PC-9 (cell line): ENCODE measurements around the gene SLC30A10. TPM values are rescaled to one million over a fixed set of nuclear protein-coding genes. Genes with fewer than 3 reads are reported as not detected.
"Not testable (repeated sequence)": the region's sequence is repeated elsewhere in the genome, so short reads cannot be mapped to it uniquely, and the experiment has no call there.

ENCODE experiments used
- BruUV-seq: library from RNA; stranded (reverse); fragments of 400-500 nt; replicated peaks from 2 replicates; lab custom pipeline; 2021; lab: Mats Ljungman, UMichigan
- CTCF ChIA-PET: fragments of 300-600 bp; sonication (Branson Sonifier 250); formaldehyde crosslinking; loops from one replicate; lab custom pipeline; 2022; ENCODE audit warnings: antibody characterized with exemption; lab: Charles Lee
- POLR2A ChIA-PET: fragments of 300-600 bp; sonication (Branson Sonifier 250); formaldehyde crosslinking; loops from one replicate; lab custom pipeline; 2022; ENCODE audit warnings: antibody characterized with exemption; ENCODE audit not compliant: unreplicated experiment; lab: Charles Lee
- DNase-seq, 2 experiments: peaks; one replicate each; pipeline versions ENCODE4 v3.0.0 to v3.0.0-alpha.2; 2015 to 2022; ENCODE audit warnings: mixed read lengths in 1 of 2
- H2AFZ ChIP-seq: fragments of 200-600 bp; sonication (generic); 2 replicates; pipeline ENCODE4 v1.8.1; 2017; ENCODE audit warnings: antibody characterized with exemption
- H3F3A ChIP-seq: fragments of 200-600 bp; sonication (generic); 2 replicates; pipeline ENCODE4 v1.8.1; 2017; ENCODE audit warnings: antibody characterized with exemption, mild to moderate bottlenecking, low read depth; ENCODE audit not compliant: insufficient read depth
- H3K27ac ChIP-seq: fragments of 200-600 bp; sonication (generic); 2 replicates; pipeline ENCODE4 v1.6.1; 2016; ENCODE audit warnings: mixed run types
- H3K27me3 ChIP-seq: fragments of 200-600 bp; sonication (generic); 2 replicates; pipeline ENCODE4 v1.6.1; 2016; ENCODE audit warnings: low read depth, mixed run types; ENCODE audit not compliant: insufficient read depth
- H3K36me3 ChIP-seq: fragments of 200-600 bp; sonication (generic); 2 replicates; pipeline ENCODE4 v1.6.1; 2016; ENCODE audit warnings: low read depth, mixed run types
- H3K4me1 ChIP-seq: fragments of 200-600 bp; sonication (generic); replicated peaks from 2 replicates; pipeline ENCODE4 v1.6.1; 2016; ENCODE audit warnings: mixed run types; ENCODE audit not compliant: insufficient read depth
- H3K4me2 ChIP-seq: fragments of 200-600 bp; sonication (generic); 2 replicates; pipeline ENCODE4 v1.6.1; 2017; ENCODE audit warnings: mixed run types
- H3K4me3 ChIP-seq: fragments of 200-600 bp; sonication (generic); 2 replicates; pipeline ENCODE4 v1.6.1; 2016; ENCODE audit warnings: mixed run types
- H3K79me2 ChIP-seq: fragments of 200-600 bp; sonication (generic); 2 replicates; pipeline ENCODE4 v1.6.1; 2017; ENCODE audit warnings: low read depth, mixed run types
- H3K9me2 ChIP-seq: fragments of 200-600 bp; sonication (generic); 2 replicates; pipeline ENCODE4 v1.8.1; 2017; ENCODE audit warnings: mild to moderate bottlenecking; ENCODE audit not compliant: insufficient read depth
- H3K9me3 ChIP-seq: fragments of 200-600 bp; sonication (generic); 2 replicates; pipeline ENCODE4 v1.8.1; 2016; ENCODE audit warnings: low read depth; ENCODE audit not compliant: insufficient read depth
- H4K20me1 ChIP-seq: fragments of 200-600 bp; sonication (generic); 2 replicates; pipeline ENCODE4 v1.8.1; 2017; ENCODE audit not compliant: insufficient read depth
- CTCF ChIP-seq: fragments of 200-600 bp; sonication (generic); conservative IDR thresholded peaks from 2 replicates; pipeline ENCODE4 v1.6.1; 2017; ENCODE audit warnings: mixed run types, antibody characterized with exemption, mild to moderate bottlenecking, moderate library complexity
- EZH2 ChIP-seq: fragments of 200-600 bp; sonication (generic); IDR thresholded peaks from 2 replicates; pipeline ENCODE4 v1.8.0; 2017; ENCODE audit warnings: antibody characterized with exemption, low read depth
- intact Hi-C: fragments of 100-400 bp; cut with micrococcal nuclease; formaldehyde crosslinking; loops from one replicate; pipeline ENCODE4 v1.10.0; 2022; ENCODE audit not compliant: unreplicated experiment
- total RNA-seq: library from RNA; stranded (reverse); gene quantifications from 2 replicates; pipeline ENCODE4 v1.2.3, GENCODE V29; 2021

SLC30A10 gene
- total RNA-seq, 1 experiment from 2014 or later, result not detected

- Histone ChIP-seq H3K36me3 (no peaks in the 10 kb centered on the region), H3K9me2 (no peaks in the 10 kb centered on the region), H3K79me2 (no peaks in the 10 kb centered on the region), H3F3A (no peaks in the 10 kb centered on the region), H3K9me3 (peaks cover 4% of the 10 kb centered on the region; the same call in 1 of the 2 replicates), H3K27ac (no peak overlapping the region), H2AFZ (no peak overlapping the region), H3K27me3 (no peaks in the 10 kb centered on the region), H4K20me1 (no peaks in the 10 kb centered on the region), H3K4me2 (no peak overlapping the region), H3K4me3 (no peak overlapping the region), H3K4me1 (no peaks in the 10 kb centered on the region)
- CTCF ChIA-PET, result no interaction called here
- intact Hi-C loops, result no loop called here
- POLR2A ChIA-PET, result no interaction called here
- no TSS peak for BruUV-seq
- TF ChIP-seq CTCF (no peak), EZH2 (no peak)
- no peak for DNase-seq
These were observed 30.4 kb downstream of the SLC30A10 start for GRCh38 chr1:219897914-219898313.

- H3K27me3 ChIP-seq, POLR2A ChIA-PET, H3K36me3 ChIP-seq, H3K79me2 ChIP-seq, H4K20me1 ChIP-seq, CTCF ChIA-PET, H3K27ac ChIP-seq, BruUV-seq, H3K4me2 ChIP-seq, H3K9me3 ChIP-seq, DNase-seq, intact Hi-C loops, H3K4me1 ChIP-seq, H2AFZ ChIP-seq, H3F3A ChIP-seq, H3K4me3 ChIP-seq, H3K9me2 ChIP-seq: not testable (repeated sequence)
These were observed 36.1 kb downstream of the SLC30A10 start for GRCh38 chr1:219892271-219892670.

DNA sequence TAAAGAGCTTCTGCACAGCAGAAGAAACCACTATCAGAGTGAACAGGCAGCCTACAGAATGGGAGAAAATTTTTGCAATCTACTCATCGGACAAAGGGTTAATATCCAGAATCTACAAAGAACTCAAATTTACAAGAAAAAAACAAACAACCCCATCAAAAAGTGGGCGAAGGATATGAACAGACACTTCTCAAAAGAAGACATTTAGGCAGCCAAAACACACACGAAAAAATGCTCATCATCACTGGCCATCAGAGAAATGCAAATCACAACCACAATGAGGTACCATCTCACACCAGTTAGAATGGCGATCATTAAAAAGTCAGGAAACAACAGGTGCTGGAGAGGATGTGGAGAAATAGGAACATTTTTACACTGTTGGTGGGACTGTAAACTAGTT lies 36.5 kb downstream of the SLC30A10 start:
- BruUV-seq, H3K4me3 ChIP-seq, H4K20me1 ChIP-seq, H3K27me3 ChIP-seq, H2AFZ ChIP-seq, H3K36me3 ChIP-seq, H3K4me2 ChIP-seq, POLR2A ChIA-PET, H3K27ac ChIP-seq, H3F3A ChIP-seq, intact Hi-C loops, H3K79me2 ChIP-seq, DNase-seq, CTCF ChIA-PET, H3K9me3 ChIP-seq, H3K9me2 ChIP-seq, H3K4me1 ChIP-seq: not testable (repeated sequence)

DNA sequence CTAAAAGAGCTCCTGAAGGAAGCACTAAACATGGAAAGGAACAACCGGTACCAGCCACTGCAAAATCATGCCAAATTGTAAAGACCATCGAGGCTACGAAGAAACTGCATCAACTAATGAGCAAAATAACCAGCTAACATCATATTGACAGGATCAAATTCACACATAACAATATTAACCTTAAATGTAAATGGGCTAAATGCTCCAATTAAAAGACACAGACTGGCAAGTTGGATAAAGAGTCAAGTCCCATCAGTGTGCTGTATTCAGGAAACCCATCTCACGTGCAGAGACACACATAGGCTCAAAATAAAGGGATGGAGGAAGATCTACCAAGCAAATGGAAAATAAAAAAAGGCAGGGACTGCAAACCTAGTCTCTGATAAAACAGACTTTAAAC lies 39.7 kb downstream of the SLC30A10 start:
- POLR2A ChIA-PET, H3K9me2 ChIP-seq, H2AFZ ChIP-seq, H3K4me3 ChIP-seq, H3K79me2 ChIP-seq, H4K20me1 ChIP-seq, H3F3A ChIP-seq, H3K27ac ChIP-seq, CTCF ChIA-PET, BruUV-seq, H3K4me2 ChIP-seq, H3K4me1 ChIP-seq, H3K27me3 ChIP-seq, DNase-seq, intact Hi-C loops, H3K9me3 ChIP-seq, H3K36me3 ChIP-seq: not testable (repeated sequence)

GRCh38 chr1:219885680-219886079 lies 42.7 kb downstream of the SLC30A10 start:
- Histone ChIP-seq H3K27me3 (no peaks in the 10 kb centered on the region), H3K36me3 (no peaks in the 10 kb centered on the region), H3F3A (no peaks in the 10 kb centered on the region), H3K9me2 (no peaks in the 10 kb centered on the region), H3K9me3 (no peaks in the 10 kb centered on the region), H4K20me1 (no peaks in the 10 kb centered on the region), H2AFZ (no peak overlapping the region), H3K79me2 (no peaks in the 10 kb centered on the region), H3K27ac (no peak overlapping the region), H3K4me1 (no peaks in the 10 kb centered on the region), H3K4me2 (no peak overlapping the region), H3K4me3 (no peak overlapping the region)
- no peak for TF ChIP-seq EZH2
- TF ChIP-seq CTCF, result no peak
- intact Hi-C loops, result no loop called here
- BruUV-seq, result no TSS peak
- DNase-seq, result no peak
- CTCF ChIA-PET, result no interaction called here
- POLR2A ChIA-PET, result no interaction called here
